Measurements from ENCODE around the gene SUN3. TPM values are rescaled to one million over a fixed set of nuclear protein-coding genes. Genes with fewer than 3 reads are reported as not detected.

The SUN3 gene
- total and polyA plus RNA-seq, 3 donors from 2014 or later, result 12.8 to 64.5 (median 29.1) TPM

DNA sequence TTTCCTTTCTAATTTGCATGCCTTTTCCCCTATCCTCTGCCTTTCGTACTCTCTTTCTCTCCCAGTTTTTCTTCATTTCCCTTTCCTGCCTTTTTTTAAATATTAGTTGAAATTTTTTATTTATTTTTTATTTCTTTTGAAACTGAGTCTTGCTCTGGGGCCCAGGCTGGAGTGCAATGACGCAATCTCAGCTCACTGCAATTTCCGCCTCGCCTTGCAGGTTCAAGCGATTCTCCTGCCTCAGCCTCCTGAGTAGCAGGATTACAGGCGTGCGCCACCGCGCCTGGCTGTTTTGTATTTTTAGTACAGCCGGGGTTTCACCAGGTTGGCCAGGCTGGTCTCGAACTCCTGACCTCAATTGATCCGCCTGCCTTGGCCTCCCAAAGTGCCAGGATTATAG lies 29.5 kb downstream of the SUN3 start:
- no peak overlapping the region for H3K27ac ChIP-seq
- intact Hi-C loops (cut with DNase I; ENCODE audit: low total_unique reads), result no loop called here
- no peak for DNase-seq
- H3K4me1 ChIP-seq, result no peaks in the 10 kb centered on the region
- H3K9me3 ChIP-seq, result no peaks in the 10 kb centered on the region
- no peaks in the 10 kb centered on the region for H3K27me3 ChIP-seq
- no peaks in the 10 kb centered on the region for H3K36me3 ChIP-seq (ENCODE audit: low read depth, missing control alignments)
- 59 to 72% methylated on average over 12 of the region's 12 CpGs for WGBS, 2 donors
- TF ChIP-seq, protein P1, sequence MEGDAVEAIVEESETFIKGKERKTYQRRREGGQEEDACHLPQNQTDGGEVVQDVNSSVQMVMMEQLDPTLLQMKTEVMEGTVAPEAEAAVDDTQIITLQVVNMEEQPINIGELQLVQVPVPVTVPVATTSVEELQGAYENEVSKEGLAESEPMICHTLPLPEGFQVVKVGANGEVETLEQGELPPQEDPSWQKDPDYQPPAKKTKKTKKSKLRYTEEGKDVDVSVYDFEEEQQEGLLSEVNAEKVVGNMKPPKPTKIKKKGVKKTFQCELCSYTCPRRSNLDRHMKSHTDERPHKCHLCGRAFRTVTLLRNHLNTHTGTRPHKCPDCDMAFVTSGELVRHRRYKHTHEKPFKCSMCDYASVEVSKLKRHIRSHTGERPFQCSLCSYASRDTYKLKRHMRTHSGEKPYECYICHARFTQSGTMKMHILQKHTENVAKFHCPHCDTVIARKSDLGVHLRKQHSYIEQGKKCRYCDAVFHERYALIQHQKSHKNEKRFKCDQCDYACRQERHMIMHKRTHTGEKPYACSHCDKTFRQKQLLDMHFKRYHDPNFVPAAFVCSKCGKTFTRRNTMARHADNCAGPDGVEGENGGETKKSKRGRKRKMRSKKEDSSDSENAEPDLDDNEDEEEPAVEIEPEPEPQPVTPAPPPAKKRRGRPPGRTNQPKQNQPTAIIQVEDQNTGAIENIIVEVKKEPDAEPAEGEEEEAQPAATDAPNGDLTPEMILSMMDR (IDR thresholded peaks at IDR 0.05), result no peak
- no peak for TF ChIP-seq POLR2A (IDR thresholded peaks at IDR 0.05)
- no peak overlapping the region for H3K4me3 ChIP-seq

DNA sequence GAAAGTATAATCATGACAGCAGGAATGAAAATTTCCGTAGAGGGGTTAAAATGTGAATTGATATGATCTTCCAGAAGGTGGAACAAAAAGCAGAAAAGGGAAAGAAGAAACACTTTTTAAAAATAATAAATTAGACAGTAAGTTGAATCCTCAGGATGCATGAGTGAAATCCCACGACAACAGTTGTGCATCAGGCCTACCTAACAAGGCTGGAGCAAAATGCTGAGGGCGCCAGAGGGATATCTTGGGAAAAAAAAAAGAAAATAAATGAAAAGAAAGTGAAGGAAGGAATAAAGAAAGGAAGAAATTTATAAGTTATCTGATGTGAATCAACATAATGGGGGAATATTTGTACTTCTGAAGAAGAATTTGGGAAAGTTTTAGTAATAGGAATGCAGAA lies 36.5 kb downstream of the SUN3 start:
- no peak for DNase-seq
- TF ChIP-seq, protein P1 (IDR thresholded peaks at IDR 0.05), result no peak
- TF ChIP-seq POLR2A (IDR thresholded peaks at IDR 0.05), result no peak
- H3K27me3 ChIP-seq, result no peaks in the 10 kb centered on the region
- no peak overlapping the region for H3K4me3 ChIP-seq
- no peaks in the 10 kb centered on the region for H3K4me1 ChIP-seq
- H3K27ac ChIP-seq, result peak overlapping the region; percentile 50 to 65
- H3K36me3 ChIP-seq (ENCODE audit: low read depth, missing control alignments), result no peaks in the 10 kb centered on the region
- WGBS, 2 donors, result 62 to 76% methylated on average over 3 of the region's 3 CpGs
- intact Hi-C loops (cut with DNase I; ENCODE audit: low total_unique reads), result no loop called here
- H3K9me3 ChIP-seq, result no peaks in the 10 kb centered on the region

GRCh38 chr7:47991741-47992311 lies 37.1 kb downstream of the SUN3 start:
- 6 to 7% methylated on average over 26 of the region's 26 CpGs for WGBS, 2 donors
- H3K4me1 ChIP-seq, result no peaks in the 10 kb centered on the region
- intact Hi-C loops (cut with DNase I; ENCODE audit: low total_unique reads), result no loop called here
- peak overlapping the region; percentile 50 to 65 for H3K27ac ChIP-seq
- TF ChIP-seq, protein P1 (IDR thresholded peaks at IDR 0.05), result peak; percentile 9 to 44 (median 35)
- TF ChIP-seq POLR2A (IDR thresholded peaks at IDR 0.05), result no peak
- peak; percentile 93 for DNase-seq
- no peaks in the 10 kb centered on the region for H3K27me3 ChIP-seq
- no peaks in the 10 kb centered on the region for H3K36me3 ChIP-seq (ENCODE audit: low read depth, missing control alignments)
- peak overlapping the region; percentile 42 to 68 for H3K4me3 ChIP-seq
- no peaks in the 10 kb centered on the region for H3K9me3 ChIP-seq

DNA sequence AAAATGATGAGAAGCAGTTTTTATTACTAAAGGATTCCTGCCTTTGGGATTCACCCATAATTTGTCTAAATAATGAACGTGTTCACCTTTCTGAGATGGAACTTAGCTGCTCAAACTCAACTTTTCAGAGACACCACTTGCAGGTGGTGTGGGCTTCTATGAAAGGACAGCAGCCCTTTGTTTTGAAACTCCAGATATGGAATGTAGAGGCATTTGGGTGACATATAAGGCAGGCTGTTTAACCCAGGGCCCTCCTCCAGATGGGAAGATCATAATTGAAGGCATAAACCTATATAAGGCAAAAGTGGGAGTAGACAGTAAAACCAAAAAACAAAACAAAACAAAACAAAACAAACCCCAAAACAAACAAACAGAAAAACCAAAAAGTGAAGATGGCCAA lies 37.6 kb downstream of the SUN3 start:
- intact Hi-C loops (cut with DNase I; ENCODE audit: low total_unique reads), result no loop called here
- 51 to 53% methylated on average over 1 of the region's 1 CpG for WGBS, 2 donors

More for the DNA sequence above, 37.6 kb downstream of the SUN3 start:
- H3K9me3 ChIP-seq, result no peaks in the 10 kb centered on the region
- H3K27me3 ChIP-seq, result no peaks in the 10 kb centered on the region
- no peak for DNase-seq
- peak overlapping the region; percentile 50 to 65 for H3K27ac ChIP-seq
- no peaks in the 10 kb centered on the region for H3K36me3 ChIP-seq (ENCODE audit: low read depth, missing control alignments)
- TF ChIP-seq POLR2A (IDR thresholded peaks at IDR 0.05), result no peak
- TF ChIP-seq, protein P1 (IDR thresholded peaks at IDR 0.05), result no peak
- H3K4me3 ChIP-seq, result peak overlapping the region; percentile 42 to 68
- no peaks in the 10 kb centered on the region for H3K4me1 ChIP-seq
